ENCODE measurements around the gene GNB3. TPM values are rescaled to one million over a fixed set of nuclear protein-coding genes. Genes with fewer than 3 reads are reported as not detected.

Gene GNB3
- total and polyA plus RNA-seq, 9 of the 15 experiments (the other 6 are each of a cell fraction or from before 2014, with no cell fraction given) = 1.4 to 5.8 (median 2.0) TPM

DNA sequence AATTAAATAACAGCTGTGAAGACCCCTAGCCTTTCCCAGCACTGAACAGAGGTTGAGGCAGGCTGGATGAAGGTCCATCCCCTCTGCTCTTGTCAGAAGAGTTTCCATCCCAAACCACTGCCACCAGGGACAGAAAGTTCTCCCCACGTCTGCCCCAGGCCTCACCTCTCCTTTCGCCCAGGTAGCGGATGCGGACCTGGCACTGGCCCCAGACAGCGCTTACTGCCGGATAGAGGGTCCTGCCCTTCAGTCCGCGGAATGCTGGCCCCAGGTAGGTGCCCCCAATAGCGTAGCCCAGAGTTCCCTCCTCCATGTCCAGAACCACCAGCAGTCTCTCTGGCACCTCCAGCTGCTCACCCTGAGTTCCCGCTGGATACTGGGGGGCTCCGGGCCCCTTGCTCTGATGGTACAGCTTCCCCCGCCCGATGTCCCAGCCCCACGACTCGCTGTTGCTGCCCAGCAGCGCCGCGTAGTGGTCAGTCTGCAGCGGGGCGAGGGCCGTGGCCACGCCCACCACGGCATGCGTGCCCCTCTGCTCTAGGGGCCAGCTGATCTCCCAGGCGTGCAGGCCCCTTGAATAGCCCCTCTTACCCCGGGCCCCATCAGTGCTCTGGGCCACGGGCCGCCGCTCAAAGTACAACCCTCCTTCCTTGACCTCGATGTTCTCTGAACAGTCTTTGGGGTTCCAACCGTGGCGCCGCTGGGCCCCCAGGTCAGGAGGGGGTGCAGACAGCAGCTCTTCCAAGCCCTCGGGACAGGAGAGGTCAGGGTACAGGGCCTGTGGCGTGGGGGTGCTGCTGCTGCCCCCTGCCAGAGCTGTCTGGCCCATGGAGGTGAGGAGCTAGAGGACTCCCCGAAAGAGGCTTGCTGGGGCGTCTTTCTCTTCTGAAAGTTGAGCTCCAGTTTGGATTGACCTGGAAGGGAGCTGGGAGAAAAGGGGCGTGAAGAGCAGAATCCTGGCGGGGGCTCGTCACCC lies 31.6 kb downstream of the GNB3 start (continued):
- TF ChIP-seq, protein P1, sequence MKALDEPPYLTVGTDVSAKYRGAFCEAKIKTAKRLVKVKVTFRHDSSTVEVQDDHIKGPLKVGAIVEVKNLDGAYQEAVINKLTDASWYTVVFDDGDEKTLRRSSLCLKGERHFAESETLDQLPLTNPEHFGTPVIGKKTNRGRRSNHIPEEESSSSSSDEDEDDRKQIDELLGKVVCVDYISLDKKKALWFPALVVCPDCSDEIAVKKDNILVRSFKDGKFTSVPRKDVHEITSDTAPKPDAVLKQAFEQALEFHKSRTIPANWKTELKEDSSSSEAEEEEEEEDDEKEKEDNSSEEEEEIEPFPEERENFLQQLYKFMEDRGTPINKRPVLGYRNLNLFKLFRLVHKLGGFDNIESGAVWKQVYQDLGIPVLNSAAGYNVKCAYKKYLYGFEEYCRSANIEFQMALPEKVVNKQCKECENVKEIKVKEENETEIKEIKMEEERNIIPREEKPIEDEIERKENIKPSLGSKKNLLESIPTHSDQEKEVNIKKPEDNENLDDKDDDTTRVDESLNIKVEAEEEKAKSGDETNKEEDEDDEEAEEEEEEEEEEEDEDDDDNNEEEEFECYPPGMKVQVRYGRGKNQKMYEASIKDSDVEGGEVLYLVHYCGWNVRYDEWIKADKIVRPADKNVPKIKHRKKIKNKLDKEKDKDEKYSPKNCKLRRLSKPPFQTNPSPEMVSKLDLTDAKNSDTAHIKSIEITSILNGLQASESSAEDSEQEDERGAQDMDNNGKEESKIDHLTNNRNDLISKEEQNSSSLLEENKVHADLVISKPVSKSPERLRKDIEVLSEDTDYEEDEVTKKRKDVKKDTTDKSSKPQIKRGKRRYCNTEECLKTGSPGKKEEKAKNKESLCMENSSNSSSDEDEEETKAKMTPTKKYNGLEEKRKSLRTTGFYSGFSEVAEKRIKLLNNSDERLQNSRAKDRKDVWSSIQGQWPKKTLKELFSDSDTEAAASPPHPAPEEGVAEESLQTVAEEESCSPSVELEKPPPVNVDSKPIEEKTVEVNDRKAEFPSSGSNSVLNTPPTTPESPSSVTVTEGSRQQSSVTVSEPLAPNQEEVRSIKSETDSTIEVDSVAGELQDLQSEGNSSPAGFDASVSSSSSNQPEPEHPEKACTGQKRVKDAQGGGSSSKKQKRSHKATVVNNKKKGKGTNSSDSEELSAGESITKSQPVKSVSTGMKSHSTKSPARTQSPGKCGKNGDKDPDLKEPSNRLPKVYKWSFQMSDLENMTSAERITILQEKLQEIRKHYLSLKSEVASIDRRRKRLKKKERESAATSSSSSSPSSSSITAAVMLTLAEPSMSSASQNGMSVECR (CRISPR knock-in tag; IDR thresholded peaks at IDR 0.05) = peak; percentile 93
- TF ChIP-seq POLR2A (conservative IDR thresholded peaks at IDR 0.05) (peak; percentile 30), RBFOX2 (IDR thresholded peaks at IDR 0.05; ENCODE audit: low read depth, low read length) (peak; percentile 71), SAFB2 (IDR thresholded peaks at IDR 0.05; ENCODE audit: borderline replicate concordance, low read depth, low read length, severe bottlenecking) (no peak), ZNF253 (CRISPR knock-in tag; conservative IDR thresholded peaks at IDR 0.05) (no peak), ZNF12 (CRISPR knock-in tag; IDR thresholded peaks at IDR 0.05) (no peak), CTBP1 (IDR thresholded peaks at IDR 0.05; ENCODE audit: borderline replicate concordance) (no peak), DACH1 (IDR thresholded peaks at IDR 0.05; ENCODE audit: partially characterized antibody) (peak; percentile 69), ZNF431 (CRISPR knock-in tag; IDR thresholded peaks at IDR 0.05) (no peak), ZNF408 (CRISPR knock-in tag; IDR thresholded peaks at IDR 0.05; ENCODE audit: low read depth) (no peak), NONO (IDR thresholded peaks at IDR 0.05; ENCODE audit: low read depth in 2 of 2, low read length in 1 of 2) (peak in 1 of 2 experiments; percentile 36; a peak in 1 of 4 replicates), ZNF444 (CRISPR knock-in tag; IDR thresholded peaks at IDR 0.05) (no peak), RBM17 (IDR thresholded peaks at IDR 0.05; ENCODE audit: borderline replicate concordance, low read depth, low read length) (no peak), KLF16 (IDR thresholded peaks at IDR 0.05) (0 out of 2 replicates have a peak, but pooled peaks have one; percentile 31), NCOR1 (IDR thresholded peaks at IDR 0.05) (no peak), HDAC8 (tag; IDR thresholded peaks at IDR 0.05) (no peak), JUND (IDR thresholded peaks at IDR 0.05; ENCODE audit: borderline replicate concordance, low read depth, low read length) (no peak), JUND (tag; IDR thresholded peaks at IDR 0.05; ENCODE audit: borderline replicate concordance, low read depth, low read length) (no peak; the same call in 2 of the 3 replicates)
- TF ChIP-seq, protein P2, sequence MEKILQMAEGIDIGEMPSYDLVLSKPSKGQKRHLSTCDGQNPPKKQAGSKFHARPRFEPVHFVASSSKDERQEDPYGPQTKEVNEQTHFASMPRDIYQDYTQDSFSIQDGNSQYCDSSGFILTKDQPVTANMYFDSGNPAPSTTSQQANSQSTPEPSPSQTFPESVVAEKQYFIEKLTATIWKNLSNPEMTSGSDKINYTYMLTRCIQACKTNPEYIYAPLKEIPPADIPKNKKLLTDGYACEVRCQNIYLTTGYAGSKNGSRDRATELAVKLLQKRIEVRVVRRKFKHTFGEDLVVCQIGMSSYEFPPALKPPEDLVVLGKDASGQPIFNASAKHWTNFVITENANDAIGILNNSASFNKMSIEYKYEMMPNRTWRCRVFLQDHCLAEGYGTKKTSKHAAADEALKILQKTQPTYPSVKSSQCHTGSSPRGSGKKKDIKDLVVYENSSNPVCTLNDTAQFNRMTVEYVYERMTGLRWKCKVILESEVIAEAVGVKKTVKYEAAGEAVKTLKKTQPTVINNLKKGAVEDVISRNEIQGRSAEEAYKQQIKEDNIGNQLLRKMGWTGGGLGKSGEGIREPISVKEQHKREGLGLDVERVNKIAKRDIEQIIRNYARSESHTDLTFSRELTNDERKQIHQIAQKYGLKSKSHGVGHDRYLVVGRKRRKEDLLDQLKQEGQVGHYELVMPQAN (IDR thresholded peaks at IDR 0.05; ENCODE audit: borderline replicate concordance) = peak; percentile 73
- TF ChIP-seq, protein P3, sequence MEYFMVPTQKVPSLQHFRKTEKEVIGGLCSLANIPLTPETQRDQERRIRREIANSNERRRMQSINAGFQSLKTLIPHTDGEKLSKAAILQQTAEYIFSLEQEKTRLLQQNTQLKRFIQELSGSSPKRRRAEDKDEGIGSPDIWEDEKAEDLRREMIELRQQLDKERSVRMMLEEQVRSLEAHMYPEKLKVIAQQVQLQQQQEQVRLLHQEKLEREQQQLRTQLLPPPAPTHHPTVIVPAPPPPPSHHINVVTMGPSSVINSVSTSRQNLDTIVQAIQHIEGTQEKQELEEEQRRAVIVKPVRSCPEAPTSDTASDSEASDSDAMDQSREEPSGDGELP (CRISPR knock-in tag; IDR thresholded peaks at IDR 0.05; ENCODE audit: borderline replicate concordance) = peak; percentile 96

All from K562 (cell line).